PC-3 (cell line): ENCODE data around the gene MAD1L1. TPM values are rescaled to one million over a fixed set of nuclear protein-coding genes. Genes with fewer than 3 reads are reported as not detected.

ENCODE experiments used
- ATAC-seq: fragments of 200-7000 bp; cut with Tn5 transposase; 2 replicates; pipeline ENCODE4 v1.9.1; 2020; ENCODE audit warnings: mild to moderate bottlenecking, moderate library complexity
- BruUV-seq: library from RNA; stranded (reverse); fragments of 400-500 nt; replicated peaks from 2 replicates; lab custom pipeline; 2021; lab: Mats Ljungman, UMichigan
- CTCF ChIA-PET: fragments of 300-600 bp; sonication (Branson Sonifier 250); formaldehyde crosslinking; loops from one replicate; lab custom pipeline; 2022; ENCODE audit warnings: antibody characterized with exemption; lab: Charles Lee
- POLR2A ChIA-PET: fragments of 300-600 bp; sonication (Branson Sonifier 250); formaldehyde crosslinking; loops from one replicate; lab custom pipeline; 2022; ENCODE audit warnings: antibody characterized with exemption; ENCODE audit not compliant: unreplicated experiment; lab: Charles Lee
- DNase-seq: peaks from one replicate; pipeline ENCODE4 v3.0.0-alpha.2; 2015
- H2AFZ ChIP-seq: fragments of 300-600 bp; sonication (generic); 2 replicates; pipeline ENCODE4 v1.6.0; 2016; ENCODE audit warnings: antibody characterized with exemption, low read length
- H3F3A ChIP-seq: fragments of 300-600 bp; sonication (generic); one replicate; pipeline ENCODE4 v1.6.0; 2017; ENCODE audit warnings: antibody characterized with exemption, low read length, control low read depth, mild to moderate bottlenecking; ENCODE audit not compliant: unreplicated experiment
- H3K27ac ChIP-seq: fragments of 300-600 bp; sonication (generic); 2 replicates; pipeline ENCODE4 v1.5.1; 2016; ENCODE audit warnings: mild to moderate bottlenecking, low read length
- H3K27me3 ChIP-seq: fragments of 300-600 bp; sonication (generic); 2 replicates; pipeline ENCODE4 v1.6.1; 2016; ENCODE audit warnings: low read length, mixed read lengths
- H3K36me3 ChIP-seq: fragments of 300-600 bp; sonication (generic); 2 replicates; pipeline ENCODE4 v1.6.1; 2016; ENCODE audit warnings: low read depth, mixed run types, low read length, mixed read lengths
- H3K4me1 ChIP-seq: fragments of 300-600 bp; sonication (generic); 2 replicates; pipeline ENCODE4 v1.5.1; 2016; ENCODE audit warnings: low read length; ENCODE audit not compliant: insufficient read depth
- H3K4me2 ChIP-seq: fragments of 300-600 bp; sonication (generic); 2 replicates; pipeline ENCODE4 v1.6.0; 2016; ENCODE audit warnings: low read length
- H3K4me3 ChIP-seq: fragments of 300-600 bp; sonication (generic); 2 replicates; pipeline ENCODE4 v1.5.1; 2016; ENCODE audit warnings: mild to moderate bottlenecking, low read length, mixed read lengths
- H3K79me2 ChIP-seq: fragments of 300-600 bp; sonication (generic); 2 replicates; pipeline ENCODE4 v1.6.1; 2017; ENCODE audit warnings: low read length, mixed read lengths
- H3K9ac ChIP-seq: fragments of 300-600 bp; sonication (generic); 2 replicates; pipeline ENCODE4 v1.6.0; 2016; ENCODE audit warnings: mild to moderate bottlenecking, low read length
- H3K9me2 ChIP-seq: fragments of 300-600 bp; sonication (generic); replicated peaks from 2 replicates; pipeline ENCODE4 v1.6.1; 2016; ENCODE audit warnings: mixed run types, low read length, mixed read lengths
- H3K9me3 ChIP-seq: fragments of 300-600 bp; sonication (generic); 2 replicates; pipeline ENCODE4 v1.6.1; 2016; ENCODE audit warnings: low read length, mixed read lengths
- H4K20me1 ChIP-seq: fragments of 300-600 bp; sonication (generic); 2 replicates; pipeline ENCODE4 v1.6.1; 2016; ENCODE audit warnings: low read length, mixed read lengths
- CTCF ChIP-seq: fragments of 300-600 bp; sonication (generic); conservative IDR thresholded peaks from 2 replicates; pipeline ENCODE4 v1.5.1; 2017; ENCODE audit warnings: antibody characterized with exemption, low read depth, mild to moderate bottlenecking, low read length
- EZH2 ChIP-seq: fragments of 300-600 bp; sonication (generic); IDR thresholded peaks from one replicate; pipeline ENCODE4 v1.6.1; 2017; ENCODE audit warnings: antibody characterized with exemption, mild to moderate bottlenecking, low read length; ENCODE audit not compliant: unreplicated experiment
- EZH2phosphoT487 ChIP-seq: fragments of 300-600 bp; sonication (generic); IDR thresholded peaks from 2 replicates; pipeline ENCODE4 v1.6.1; 2018; ENCODE audit warnings: mild to moderate bottlenecking, antibody characterized with exemption, low read length, borderline replicate concordance
- intact Hi-C: fragments of 100-400 bp; cut with micrococcal nuclease; formaldehyde crosslinking; loops from 2 replicates; pipeline ENCODE4 v1.9.0; 2023
- total RNA-seq: library from RNA; depleted of rRNA; stranded (reverse); fragments of >200 nt; gene quantifications from 2 replicates; pipeline ENCODE4 v1.2.3, GENCODE V29; 2014

MAD1L1 gene
- total RNA-seq, 1 experiment from 2014 or later = 88.4 TPM

- no peaks in the 10 kb centered on the region for H3K27me3 ChIP-seq
- H3K27ac ChIP-seq = no peak overlapping the region
- no peak overlapping the region for H2AFZ ChIP-seq
- H3K9ac ChIP-seq = no peak overlapping the region
- no peaks in the 10 kb centered on the region for H3K36me3 ChIP-seq
- H3K4me2 ChIP-seq = no peak overlapping the region
- no peaks in the 10 kb centered on the region for H3K9me2 ChIP-seq
- no peak overlapping the region for H3K4me3 ChIP-seq
- no peaks in the 10 kb centered on the region for H3K79me2 ChIP-seq
- ChIA-PET CTCF (no interaction called here), POLR2A (no interaction called here)
- intact Hi-C loops = no loop called here
- H3F3A ChIP-seq = no peaks in the 10 kb centered on the region
- no TSS peak for BruUV-seq
- H4K20me1 ChIP-seq = no peaks in the 10 kb centered on the region
- no peak for DNase-seq
- no peaks in the 10 kb centered on the region for H3K9me3 ChIP-seq
- ATAC-seq = no peak
- H3K4me1 ChIP-seq = no peaks in the 10 kb centered on the region
- TF ChIP-seq EZH2phosphoT487 (no peak), EZH2 (no peak), CTCF (no peak)
These were observed 323.8 kb downstream of the MAD1L1 start for GRCh38 chr7:1908823-1909420.

- intact Hi-C loops = no loop called here
- CTCF ChIA-PET = no interaction called here
- Histone ChIP-seq H3K79me2 (no peaks in the 10 kb centered on the region), H3K4me2 (no peak overlapping the region), H3K9me3 (no peaks in the 10 kb centered on the region), H3K9me2 (no peaks in the 10 kb centered on the region), H3K27me3 (no peaks in the 10 kb centered on the region), H3K4me3 (no peak overlapping the region), H3F3A (no peaks in the 10 kb centered on the region), H2AFZ (no peak overlapping the region), H3K36me3 (no peaks in the 10 kb centered on the region), H4K20me1 (no peaks in the 10 kb centered on the region), H3K27ac (no peak overlapping the region), H3K4me1 (no peaks in the 10 kb centered on the region), H3K9ac (no peak overlapping the region)
- no peak for ATAC-seq
- POLR2A ChIA-PET = no interaction called here
- DNase-seq = no peak
- BruUV-seq = no TSS peak
- TF ChIP-seq CTCF (no peak), EZH2phosphoT487 (no peak), EZH2 (no peak)
These were observed 324.9 kb downstream of the MAD1L1 start for GRCh38 chr7:1907751-1908365.

GRCh38 chr7:1906988-1907745 lies 325.6 kb downstream of the MAD1L1 start:
- H2AFZ ChIP-seq = no peak overlapping the region
- BruUV-seq = no TSS peak
- POLR2A ChIA-PET = no interaction called here
- H3K4me1 ChIP-seq = no peaks in the 10 kb centered on the region
- ATAC-seq (no peak), DNase-seq (no peak)
- H3K27ac ChIP-seq = no peak overlapping the region
- H3K4me2 ChIP-seq = no peak overlapping the region
- H3K27me3 ChIP-seq = no peaks in the 10 kb centered on the region
- H3K79me2 ChIP-seq = no peaks in the 10 kb centered on the region
- intact Hi-C loops = no loop called here
- no peaks in the 10 kb centered on the region for H3K9me2 ChIP-seq
- no peak overlapping the region for H3K9ac ChIP-seq
- CTCF ChIA-PET = no interaction called here
- no peaks in the 10 kb centered on the region for H4K20me1 ChIP-seq
- no peak overlapping the region for H3K4me3 ChIP-seq
- no peaks in the 10 kb centered on the region for H3F3A ChIP-seq
- no peak for TF ChIP-seq CTCF
- no peak for TF ChIP-seq EZH2phosphoT487
- TF ChIP-seq EZH2 = no peak
- no peaks in the 10 kb centered on the region for H3K9me3 ChIP-seq
- no peaks in the 10 kb centered on the region for H3K36me3 ChIP-seq
